ENCODE measurements around the gene THOC6.

DNA sequence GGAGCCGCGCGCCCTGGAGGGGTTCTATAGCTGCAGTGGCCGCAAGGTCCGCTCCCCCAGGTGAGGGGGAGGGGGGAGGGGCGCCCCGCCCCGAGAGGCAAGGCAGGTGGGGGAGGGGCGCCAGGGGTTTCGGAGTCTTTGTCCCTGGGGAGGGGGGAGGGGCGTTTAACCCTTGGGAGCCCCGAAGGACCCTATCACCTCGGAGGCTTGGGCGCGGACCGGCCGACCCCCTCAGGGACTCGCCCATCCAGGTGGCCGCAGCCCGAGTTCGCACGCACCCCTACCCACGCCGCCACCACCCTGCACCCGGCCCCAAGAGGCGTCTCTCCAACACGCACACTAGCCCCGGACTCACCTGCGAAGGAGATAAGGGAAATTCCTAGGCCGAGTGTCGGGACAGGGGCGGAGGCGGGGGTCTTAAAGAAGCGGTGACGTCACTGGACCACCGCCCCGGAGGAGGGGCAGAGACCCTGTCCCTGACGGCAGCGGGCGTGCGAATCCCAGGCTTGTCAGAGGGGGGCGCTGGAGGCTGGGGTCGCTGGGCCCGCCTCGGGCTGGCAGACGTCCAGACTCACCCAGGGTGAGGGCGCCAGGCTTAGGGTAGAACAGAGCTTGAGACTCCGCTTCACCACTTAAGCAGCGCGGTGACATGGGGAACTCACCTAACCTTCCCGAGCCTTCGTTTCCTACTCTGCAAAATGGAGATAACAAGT, 5.9 kb upstream of the THOC6 start, which contains the start of gene CLDN6:
- TF ChIP-seq LEF1 (IDR thresholded peaks at IDR 0.05; ENCODE audit: borderline replicate concordance) (no peak), SUZ12 (IDR thresholded peaks at IDR 0.05) (no peak), SP1 (IDR thresholded peaks at IDR 0.05) (no peak), NFRKB (IDR thresholded peaks at IDR 0.05) (no peak), BHLHE40 (IDR thresholded peaks at IDR 0.05; ENCODE audit: borderline replicate concordance) (no peak), FOXM1 (IDR thresholded peaks at IDR 0.05; ENCODE audit: borderline replicate concordance) (no peak), HDGF (IDR thresholded peaks at IDR 0.05; ENCODE audit: borderline replicate concordance) (no peak), FOXA1 (IDR thresholded peaks at IDR 0.05) (no peak)
